Mesenchymal stem cell (in vitro differentiated cells and primary cell): ENCODE data around the gene UBE2D3. TPM values are rescaled to one million over a fixed set of nuclear protein-coding genes. Genes with fewer than 3 reads are reported as not detected.

Experiments
- DNase-seq: peaks from one replicate; pipeline ENCODE4 v3.0.0-alpha.2; 2013
- H2AFZ ChIP-seq: one replicate; pipeline ENCODE4 v1.6.1; 2013; ENCODE audit warnings: low read depth, mild to moderate bottlenecking, control low read depth, inconsistent platforms, low read length, moderate library complexity
- H2AK5ac ChIP-seq: 2 replicates; pipeline ENCODE4 v1.6.1; 2013; ENCODE audit warnings: low read length, moderate library complexity, mild to moderate bottlenecking, inconsistent platforms; ENCODE audit not compliant: severe bottlenecking
- H2BK120ac ChIP-seq: one replicate; pipeline ENCODE4 v1.6.1; 2013; ENCODE audit warnings: low read depth, mild to moderate bottlenecking, inconsistent platforms, low read length, moderate library complexity
- H2BK12ac ChIP-seq, 2 experiments: one replicate each; pipeline ENCODE4 v1.6.1; 2013; ENCODE audit warnings: inconsistent platforms in 2 of 2, low read length in 2 of 2, mild to moderate bottlenecking in 2 of 2, moderate library complexity in 2 of 2, control low read depth in 1 of 2
- H2BK15ac ChIP-seq: one replicate; pipeline ENCODE4 v1.6.1; 2013; ENCODE audit warnings: mild to moderate bottlenecking, low read depth, inconsistent platforms; ENCODE audit not compliant: poor library complexity, severe bottlenecking
- H2BK5ac ChIP-seq: 2 replicates; pipeline ENCODE4 v1.6.1; 2013; ENCODE audit warnings: low read depth, mild to moderate bottlenecking, low read length, control low read depth, inconsistent platforms; ENCODE audit not compliant: poor library complexity, severe bottlenecking
- H3K14ac ChIP-seq, 2 experiments: one replicate each; pipeline ENCODE4 v1.6.1; 2013; ENCODE audit warnings: inconsistent platforms in 2 of 2, low read length in 2 of 2, control low read depth in 1 of 2, mild to moderate bottlenecking in 1 of 2, moderate library complexity in 1 of 2
- H3K18ac ChIP-seq, 2 experiments: one replicate each; pipeline ENCODE4 v1.6.1; 2013; ENCODE audit warnings: inconsistent platforms in 2 of 2, low read length in 2 of 2, control low read depth in 1 of 2, low read depth in 1 of 2, mild to moderate bottlenecking in 1 of 2
- H3K23ac ChIP-seq, 2 experiments: one replicate each; pipeline ENCODE4 v1.6.1; 2013; ENCODE audit warnings: inconsistent platforms in 2 of 2, low read length in 2 of 2, mild to moderate bottlenecking in 2 of 2, moderate library complexity in 2 of 2, control low read depth in 1 of 2
- H3K27ac ChIP-seq: 2 replicates; pipeline ENCODE4 v1.5.1; 2013; ENCODE audit warnings: mild to moderate bottlenecking, moderate library complexity, low read length, control low read depth, inconsistent platforms; ENCODE audit not compliant: poor library complexity, severe bottlenecking
- H3K27me3 ChIP-seq, 2 experiments: 2 replicates each; pipeline versions ENCODE4 v1.6.1 to v1.7.0; 2013; ENCODE audit warnings: low read length in 2 of 2, mild to moderate bottlenecking in 2 of 2, moderate library complexity in 2 of 2, control low read depth in 1 of 2, inconsistent platforms in 1 of 2; ENCODE audit not compliant: control insufficient read depth in 1 of 2, insufficient read depth in 1 of 2
- H3K36me3 ChIP-seq, 2 experiments: 2 replicates each; pipeline versions ENCODE4 v1.6.1 to v1.7.0; 2013; ENCODE audit warnings: low read length in 2 of 2, control low read depth in 1 of 2, inconsistent platforms in 1 of 2, low read depth in 1 of 2, mild to moderate bottlenecking in 1 of 2; ENCODE audit not compliant: insufficient read depth in 2 of 2, control insufficient read depth in 1 of 2
- H3K4ac ChIP-seq, 2 experiments: one replicate each; pipeline ENCODE4 v1.6.1; 2013; ENCODE audit warnings: inconsistent platforms in 2 of 2, low read length in 2 of 2, mild to moderate bottlenecking in 2 of 2, moderate library complexity in 2 of 2, control low read depth in 1 of 2, low read depth in 1 of 2
- H3K4me1 ChIP-seq: 2 replicates; pipeline ENCODE4 v1.6.1; 2013; ENCODE audit warnings: low read depth, low read length, control low read depth; ENCODE audit not compliant: control insufficient read depth, insufficient read depth
- H3K4me2 ChIP-seq: 2 replicates; pipeline ENCODE4 v1.6.1; 2013; ENCODE audit warnings: low read length, mild to moderate bottlenecking, inconsistent platforms; ENCODE audit not compliant: poor library complexity, severe bottlenecking
- H3K4me3 ChIP-seq, 2 experiments: 2 replicates each; pipeline versions ENCODE4 v1.5.1 to v1.7.0; 2013; ENCODE audit warnings: low read length in 2 of 2, mild to moderate bottlenecking in 2 of 2, control low read depth in 1 of 2, low read depth in 1 of 2; ENCODE audit not compliant: insufficient read depth in 1 of 2
- H3K79me1 ChIP-seq: replicated peaks from 2 replicates; pipeline ENCODE4 v1.6.1; 2013; ENCODE audit warnings: mild to moderate bottlenecking, control low read depth, low read length, inconsistent platforms; ENCODE audit not compliant: poor library complexity, severe bottlenecking
- H3K9ac ChIP-seq: 2 replicates; pipeline ENCODE4 v1.7.0; 2013; ENCODE audit warnings: mild to moderate bottlenecking, low read length, moderate library complexity
- H3K9me3 ChIP-seq: 2 replicates; pipeline ENCODE4 v1.7.0; 2013; ENCODE audit warnings: mild to moderate bottlenecking, low read length; ENCODE audit not compliant: control insufficient read depth
- H4K8ac ChIP-seq: one replicate; pipeline ENCODE4 v1.6.1; 2013; ENCODE audit warnings: inconsistent platforms, mild to moderate bottlenecking, low read length, moderate library complexity
- H4K91ac ChIP-seq: one replicate; pipeline ENCODE4 v1.6.1; 2013; ENCODE audit warnings: mild to moderate bottlenecking, low read length, inconsistent platforms
- WGBS: methylation state at CpG from one replicate; pipeline ENCODE4 v1.1.7; 2013; ENCODE audit warnings: mixed read lengths; 5-methylcytosine and 5-hydroxymethylcytosine counted together
- small RNA-seq: library from polyadenylated mRNA; stranded (forward); fragments of <200 nt; extraction: miRNeasy Mini kit (QIAGEN cat#:217004); gene quantifications from one replicate; pipeline ENCODE3, GENCODE V24; 2013; ENCODE audit warnings: low read depth

Gene UBE2D3

GRCh38 chr4:102751941-102752340 is 75.4 kb downstream of the UBE2D3 start:
- Histone ChIP-seq H3K27ac (no peak overlapping the region), H4K8ac (no peak overlapping the region), H3K36me3 (peaks cover 0 to 23% of the 10 kb centered on the region in 2 experiments), H2AK5ac (no peak overlapping the region), H4K91ac (no peak overlapping the region), H2BK120ac (no peak overlapping the region), H3K18ac (no peak overlapping the region), H3K4ac (no peak overlapping the region), H3K9ac (no peak overlapping the region), H3K4me2 (no peak overlapping the region), H3K4me1 (no peaks in the 10 kb centered on the region), H3K4me3 (no peak overlapping the region), H2BK12ac (no peak overlapping the region), H3K23ac (no peak overlapping the region), H3K9me3 (no peaks in the 10 kb centered on the region), H3K27me3 (no peaks in the 10 kb centered on the region), H2BK15ac (no peak overlapping the region), H3K14ac (no peak overlapping the region), H3K79me1 (peaks cover 20% of the 10 kb centered on the region), H2BK5ac (no peak overlapping the region), H2AFZ (no peak overlapping the region)
- DNase-seq: no peak
- WGBS: 84% methylated on average over 4 of the region's 4 CpGs

Small RNA genes lying within 50 kb of the gene (small RNA-seq; reads per million reads assigned to genes)
- not detected for gene RNU7-151P
